Fibroblast of lung (primary cell): ENCODE measurements around the gene UPF3A.

Experiments used
- EZH2 ChIP-seq: IDR thresholded peaks from 2 replicates; pipeline ENCODE4 v1.5.1; 2012; ENCODE audit warnings: low read length, control low read depth, mild to moderate bottlenecking; ENCODE audit errors: missing control alignments
- TF ChIP-seq, protein P1 (sequence below), 2 donors: IDR thresholded peaks in 1 of 2; conservative IDR thresholded peaks in 1 of 2; 1 replicate in 1 of 2; 2 replicates in 1 of 2; pipeline ENCODE4 v1.5.1; 2011 to 2012; ENCODE audit warnings: low read length in 2 of 2, control low read depth in 1 of 2, inconsistent platforms in 1 of 2, low read depth in 1 of 2, mild to moderate bottlenecking in 1 of 2

DNA sequence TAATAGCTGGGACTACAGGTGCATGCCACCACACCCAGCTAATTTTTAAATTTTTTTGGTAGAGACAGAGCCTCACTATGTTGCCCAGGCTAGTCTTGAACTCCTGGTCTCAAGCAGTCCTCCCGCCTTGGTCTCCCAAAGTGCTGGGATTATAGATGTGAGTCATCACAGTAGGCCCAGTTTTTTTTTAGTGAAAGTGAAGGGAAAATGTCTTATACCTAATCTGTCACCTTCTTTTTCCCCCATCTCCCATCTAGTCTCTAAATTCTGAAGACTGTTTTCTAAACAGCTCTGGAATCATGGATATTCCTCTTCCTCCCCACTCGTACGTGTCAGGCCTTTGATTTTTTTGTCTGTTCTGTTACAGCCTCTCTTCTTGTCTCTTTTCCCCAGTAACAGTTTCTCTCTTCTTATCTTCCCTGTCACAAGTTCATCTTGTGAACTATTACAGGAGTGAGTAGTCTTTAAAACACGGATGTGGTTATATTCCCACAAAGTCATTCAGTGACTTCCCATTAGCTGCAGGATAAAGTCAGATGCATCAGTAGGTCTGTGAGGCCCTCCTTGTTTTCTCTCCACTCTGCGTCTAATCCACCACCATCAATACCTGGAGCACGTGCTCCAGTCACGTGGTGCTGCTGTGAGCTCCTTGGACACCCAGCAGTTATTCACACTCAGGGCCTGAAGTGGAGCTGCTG is 43.8 kb upstream of the UPF3A start:
- TF ChIP-seq, protein P1, sequence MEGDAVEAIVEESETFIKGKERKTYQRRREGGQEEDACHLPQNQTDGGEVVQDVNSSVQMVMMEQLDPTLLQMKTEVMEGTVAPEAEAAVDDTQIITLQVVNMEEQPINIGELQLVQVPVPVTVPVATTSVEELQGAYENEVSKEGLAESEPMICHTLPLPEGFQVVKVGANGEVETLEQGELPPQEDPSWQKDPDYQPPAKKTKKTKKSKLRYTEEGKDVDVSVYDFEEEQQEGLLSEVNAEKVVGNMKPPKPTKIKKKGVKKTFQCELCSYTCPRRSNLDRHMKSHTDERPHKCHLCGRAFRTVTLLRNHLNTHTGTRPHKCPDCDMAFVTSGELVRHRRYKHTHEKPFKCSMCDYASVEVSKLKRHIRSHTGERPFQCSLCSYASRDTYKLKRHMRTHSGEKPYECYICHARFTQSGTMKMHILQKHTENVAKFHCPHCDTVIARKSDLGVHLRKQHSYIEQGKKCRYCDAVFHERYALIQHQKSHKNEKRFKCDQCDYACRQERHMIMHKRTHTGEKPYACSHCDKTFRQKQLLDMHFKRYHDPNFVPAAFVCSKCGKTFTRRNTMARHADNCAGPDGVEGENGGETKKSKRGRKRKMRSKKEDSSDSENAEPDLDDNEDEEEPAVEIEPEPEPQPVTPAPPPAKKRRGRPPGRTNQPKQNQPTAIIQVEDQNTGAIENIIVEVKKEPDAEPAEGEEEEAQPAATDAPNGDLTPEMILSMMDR (conservative IDR thresholded peaks at IDR 0.05 in 1 of 2, IDR thresholded peaks at IDR 0.05 in 1 of 2; ENCODE audit: low read depth in 1 of 2, low read length in 2 of 2): no peak
- no peak for TF ChIP-seq EZH2
